H1 (cell line): ENCODE results near the gene DOHH. TPM values are rescaled to one million over a fixed set of nuclear protein-coding genes. Genes with fewer than 3 reads are reported as not detected.

ENCODE experiments used
- CTCF ChIA-PET: fragments of 300-600 bp; sonication (Branson Sonifier 250); formaldehyde crosslinking; loops from one replicate; lab custom pipeline; 2021; ENCODE audit not compliant: partially characterized antibody; lab: Charles Lee
- POLR2A ChIA-PET: fragments of 300-600 bp; sonication (Branson Sonifier 250); formaldehyde crosslinking; loops from one replicate; lab custom pipeline; 2021; ENCODE audit warnings: inconsistent platforms; ENCODE audit not compliant: partially characterized antibody; lab: Charles Lee
- DNase-seq, 2 experiments: peaks; one replicate each; pipeline versions ENCODE4 v3.0.0 to v3.0.0-alpha.2; 2010 to 2022; ENCODE audit warnings: low spot score in 2 of 2, low read depth in 1 of 2, mixed read lengths in 1 of 2
- FAIRE-seq: peaks from 2 replicates; lab custom pipeline; 2011; peaks lifted over from hg19 to GRCh38; lab: Jason Lieb, UNC
- H2AFZ ChIP-seq: 2 replicates; pipeline ENCODE4 v1.8.1; 2012; ENCODE audit warnings: low read length, inconsistent platforms
- H2AK5ac ChIP-seq: 2 replicates; pipeline ENCODE4 v1.6.1; 2013; ENCODE audit warnings: low read depth, low read length
- H2BK120ac ChIP-seq: replicated peaks from 2 replicates; pipeline ENCODE3; 2013; ENCODE audit warnings: low read depth, low read length, inconsistent platforms
- H2BK12ac ChIP-seq: 2 replicates; pipeline ENCODE4 v1.6.1; 2013; ENCODE audit warnings: low read depth, low read length
- H2BK15ac ChIP-seq: 2 replicates; pipeline ENCODE4 v1.6.1; 2013; ENCODE audit warnings: low read length
- H2BK20ac ChIP-seq: 2 replicates; pipeline ENCODE4 v1.6.1; 2013; ENCODE audit warnings: low read length
- H2BK5ac ChIP-seq: 2 replicates; pipeline ENCODE4 v1.6.1; 2013; ENCODE audit warnings: low read depth, low read length
- H3K14ac ChIP-seq: 2 replicates; pipeline ENCODE4 v1.6.1; 2013; ENCODE audit warnings: inconsistent platforms; ENCODE audit not compliant: insufficient read length
- H3K18ac ChIP-seq: 2 replicates; pipeline ENCODE4 v1.6.1; 2013; ENCODE audit warnings: low read length; ENCODE audit errors: extremely low read depth
- H3K23ac ChIP-seq: 2 replicates; pipeline ENCODE4 v1.6.1; 2013; ENCODE audit warnings: inconsistent platforms; ENCODE audit not compliant: insufficient read length
- H3K23me2 ChIP-seq: 2 replicates; pipeline ENCODE4 v1.6.1; 2013; ENCODE audit warnings: low read depth, low read length
- H3K27ac ChIP-seq: 2 replicates; pipeline ENCODE4 v1.6.1; 2011; ENCODE audit warnings: low read depth, low read length, inconsistent platforms
- H3K27me3 ChIP-seq, 4 experiments: replicated peaks in 1 of 4; 1 replicate in 1 of 4; 2 replicates in 3 of 4; pipeline versions ENCODE4 v1.6.1 to v1.8.1; 2011 to 2013; ENCODE audit warnings: low read length in 3 of 4, mild to moderate bottlenecking in 3 of 4, inconsistent platforms in 2 of 4, mixed read lengths in 2 of 4, moderate library complexity in 1 of 4; ENCODE audit not compliant: control insufficient read depth in 3 of 4, insufficient read depth in 3 of 4; ENCODE audit errors: extremely low read depth in 1 of 4
- H3K36me3 ChIP-seq, 4 experiments: 2 replicates each; pipeline versions ENCODE4 v1.6.1 to v1.8.1; 2011 to 2013; ENCODE audit warnings: mild to moderate bottlenecking in 4 of 4, low read length in 3 of 4, moderate library complexity in 2 of 4, control low read depth in 1 of 4, inconsistent platforms in 1 of 4; ENCODE audit not compliant: insufficient read depth in 4 of 4, control insufficient read depth in 2 of 4
- H3K4ac ChIP-seq: replicated peaks from 2 replicates; pipeline ENCODE3; 2013; ENCODE audit warnings: low read length, low read depth, mixed read lengths, inconsistent platforms; ENCODE audit not compliant: insufficient read length
- H3K4me1 ChIP-seq, 4 experiments: replicated peaks in 1 of 4; 1 replicate in 1 of 4; 2 replicates in 3 of 4; pipeline versions ENCODE4 v1.6.1 to v1.8.1; 2011 to 2013; ENCODE audit warnings: low read length in 3 of 4, inconsistent platforms in 2 of 4, mixed read lengths in 1 of 4; ENCODE audit not compliant: insufficient read depth in 4 of 4, control insufficient read depth in 3 of 4
- H3K4me2 ChIP-seq, 2 experiments: 2 replicates each; pipeline versions ENCODE4 v1.6.1 to v1.8.1; 2011 to 2013; ENCODE audit warnings: low read depth in 2 of 2, low read length in 2 of 2, control low read depth in 1 of 2, inconsistent platforms in 1 of 2, mild to moderate bottlenecking in 1 of 2; ENCODE audit not compliant: insufficient read depth in 1 of 2
- H3K4me3 ChIP-seq, 4 experiments: fragments of 200-600, 300-600 bp in 1 of 4; sonication (generic), shearing (Covaris generic), sonication (Bioruptor Twin) in 1 of 4; 2 replicates each; pipeline versions ENCODE4 v1.5.1 to v1.8.1; 2011 to 2016; ENCODE audit warnings: low read length in 4 of 4, low read depth in 3 of 4, control low read depth in 2 of 4, inconsistent platforms in 2 of 4, mild to moderate bottlenecking in 2 of 4, mixed read lengths in 1 of 4, moderate library complexity in 1 of 4; ENCODE audit not compliant: insufficient read depth in 2 of 4; ENCODE audit errors: extremely low read depth in 1 of 4
- H3K56ac ChIP-seq: replicated peaks from 2 replicates; pipeline ENCODE3; 2013; ENCODE audit warnings: low read depth, mild to moderate bottlenecking, mixed read lengths, low read length, inconsistent platforms; ENCODE audit not compliant: insufficient read length
- H3K79me1 ChIP-seq: 2 replicates; pipeline ENCODE4 v1.6.1; 2013; ENCODE audit warnings: low read depth, low read length, control low read depth
- H3K79me2 ChIP-seq, 2 experiments: 2 replicates each; pipeline versions ENCODE4 v1.6.1 to v1.8.1; 2012 to 2013; ENCODE audit warnings: low read length in 2 of 2, mild to moderate bottlenecking in 2 of 2, inconsistent platforms in 1 of 2; ENCODE audit not compliant: insufficient read depth in 2 of 2, control insufficient read depth in 1 of 2
- H3K9ac ChIP-seq, 4 experiments: replicated peaks in 1 of 4; 1 replicate in 1 of 4; 2 replicates in 3 of 4; pipeline versions ENCODE4 v1.6.1 to v1.8.1; 2011 to 2013; ENCODE audit warnings: low read depth in 3 of 4, low read length in 3 of 4, control low read depth in 2 of 4, mild to moderate bottlenecking in 2 of 4, moderate library complexity in 2 of 4, inconsistent platforms in 1 of 4; ENCODE audit errors: extremely low read depth in 1 of 4
- H3K9me3 ChIP-seq, 2 experiments: 2 replicates each; pipeline versions ENCODE4 v1.6.1 to v1.8.1; 2012 to 2013; ENCODE audit warnings: mild to moderate bottlenecking in 2 of 2, moderate library complexity in 2 of 2, control low read depth in 1 of 2, inconsistent platforms in 1 of 2, low read depth in 1 of 2, low read length in 1 of 2, mixed read lengths in 1 of 2; ENCODE audit not compliant: insufficient read depth in 2 of 2
- H4K20me1 ChIP-seq, 2 experiments: replicated peaks in 1 of 2; 2 replicates each; pipeline versions ENCODE3 to v1.8.1; 2011 to 2013; ENCODE audit warnings: inconsistent platforms in 2 of 2, low read length in 2 of 2, mild to moderate bottlenecking in 1 of 2; ENCODE audit not compliant: insufficient read depth in 2 of 2, control insufficient read depth in 1 of 2
- H4K5ac ChIP-seq: 2 replicates; pipeline ENCODE4 v1.6.1; 2013; ENCODE audit warnings: low read length, low read depth, mixed read lengths, inconsistent platforms; ENCODE audit not compliant: insufficient read length
- H4K8ac ChIP-seq: 2 replicates; pipeline ENCODE4 v1.8.0; 2013; ENCODE audit warnings: mild to moderate bottlenecking, moderate library complexity, low read length, inconsistent platforms; ENCODE audit not compliant: insufficient read depth; ENCODE audit errors: extremely low read depth
- H4K91ac ChIP-seq: replicated peaks from 2 replicates; pipeline ENCODE3; 2013; ENCODE audit warnings: low read length, mixed read lengths, inconsistent platforms; ENCODE audit not compliant: insufficient read length
- HDAC6 ChIP-seq: IDR thresholded peaks from one replicate; pipeline ENCODE4 v1.7.1; 2012; ENCODE audit warnings: low read depth, mild to moderate bottlenecking, inconsistent platforms, low read length, moderate library complexity
- KDM1A ChIP-seq: fragments of 200-600, 300-600 bp; sonication (generic); IDR thresholded peaks from 2 replicates; pipeline ENCODE4 v1.7.1; 2016; ENCODE audit warnings: mild to moderate bottlenecking, low read length, borderline replicate concordance
- SIX5 ChIP-seq: IDR thresholded peaks from 2 replicates; pipeline ENCODE4 v1.6.1; 2011; ENCODE audit warnings: mild to moderate bottlenecking, low read depth, low read length
- SP4 ChIP-seq: IDR thresholded peaks from 2 replicates; pipeline ENCODE4 v1.6.1; 2012; ENCODE audit warnings: low read length, inconsistent platforms
- WGBS, 2 experiments: shearing (Covaris generic) in 1 of 2; methylation state at CpG; one replicate each; pipeline versions ENCODE4 v1.1.6 to v1.1.7; 2013 to 2015; ENCODE audit warnings: low lambda C conversion rate in 2 of 2, mixed read lengths in 2 of 2, inconsistent platforms in 1 of 2, low coverage in 1 of 2, missing lambda C conversion rate in 1 of 2; ENCODE audit not compliant: insufficient replicate concordance in 2 of 2, insufficient coverage in 1 of 2, insufficient read length in 1 of 2; ENCODE audit errors: extremely low coverage in 1 of 2, missing lambda C conversion rate in 1 of 2; 5-methylcytosine and 5-hydroxymethylcytosine counted together
- polyA plus RNA-seq, 7 experiments: library from polyadenylated mRNA; depleted of rRNA in 3 of 7; stranded (reverse) in 5 of 7; unstranded in 2 of 7; fragments of >200 nt in 5 of 7; fragments of 200-250 nt in 2 of 7; gene quantifications; 1 replicate in 5 of 7; 2 replicates in 1 of 7; 4 replicates in 1 of 7; pipeline versions ENCODE4 v1.2.1 to v1.2.3, GENCODE V29; 2011 to 2013; ENCODE audit warnings: missing spikeins in 2 of 7, mixed read lengths in 2 of 7
- total RNA-seq: library from RNA; stranded (reverse); fragmentation: NEBNext Ultra II Directional; extraction: Animal tissue kit (Norgen Biotek cat#: 25700); gene quantifications from 2 replicates; pipeline ENCODE4 v1.2.1, GENCODE V29; 2021

DOHH gene
- total and polyA plus RNA-seq, 2 of the 8 experiments (the other 6 are each of a cell fraction or from before 2014, with no cell fraction given) = 7.3 to 17.7 TPM

DNA sequence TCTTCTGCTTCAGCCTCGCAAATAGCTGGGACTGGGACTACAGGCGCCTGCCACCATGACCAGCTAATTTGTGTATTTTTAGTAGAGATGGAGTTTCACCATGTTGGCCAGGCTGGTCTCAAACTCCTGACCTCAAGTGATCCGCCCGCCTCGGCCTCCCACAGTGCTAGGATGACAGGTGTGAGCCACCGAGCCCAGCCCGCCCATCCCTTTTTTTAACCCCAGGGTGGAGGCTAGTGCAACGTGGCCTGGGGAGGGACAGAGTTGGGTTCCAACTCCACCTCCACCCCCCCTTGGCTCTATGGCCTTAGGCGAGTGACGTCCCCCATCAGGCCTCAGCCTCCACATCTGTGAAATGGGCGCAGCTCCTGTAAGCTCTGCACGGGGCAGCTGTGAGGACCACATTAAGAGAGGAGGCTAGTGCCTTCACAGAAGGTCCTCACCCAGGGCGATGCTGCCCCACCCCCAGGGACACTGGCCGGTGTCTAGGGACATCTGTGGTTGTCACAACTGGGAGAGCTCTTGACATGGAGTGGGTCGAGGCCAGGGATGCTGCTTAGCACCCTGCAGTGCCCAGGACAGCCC is 57.9 kb downstream of the DOHH start:
- H2AK5ac ChIP-seq = no peak overlapping the region

More for the DNA sequence above, 57.9 kb downstream of the DOHH start:
- H3K56ac ChIP-seq = no peak overlapping the region
- no peaks in the 10 kb centered on the region for H3K36me3 ChIP-seq
- no peak overlapping the region for H2AFZ ChIP-seq
- H2BK5ac ChIP-seq = no peak overlapping the region
- TF ChIP-seq SIX5 (no peak), SP4 (no peak), HDAC6 (no peak), KDM1A (no peak)
- no peak overlapping the region for H4K91ac ChIP-seq
- H3K23me2 ChIP-seq = peaks cover 2% of the 10 kb centered on the region; the same call in 1 of the 2 replicates
- H3K27me3 ChIP-seq = no peaks in the 10 kb centered on the region
- no peak overlapping the region for H2BK20ac ChIP-seq
- DNase-seq (no peak), FAIRE-seq (no peak)
- peaks cover 0 to 5% of the 10 kb centered on the region in 2 experiments for H4K20me1 ChIP-seq
- H4K8ac ChIP-seq = no peak overlapping the region
- H3K9me3 ChIP-seq = no peaks in the 10 kb centered on the region
- H3K4me2 ChIP-seq = no peak overlapping the region
- CTCF ChIA-PET = interaction anchor here (0.5 to 3.2 kb wide), 7 partner anchors 11 to 213 kb away, joined by 3 to 12 read pairs (median 4); no protein-coding TSS in a partner anchor
- 91% methylated on average over 15 of the region's 15 CpGs; no CpG with 5 or more reads in 1 of the 2 experiments for WGBS, 2 experiments
- H3K9ac ChIP-seq = no peak overlapping the region
- no peak overlapping the region for H3K4ac ChIP-seq
- H3K4me1 ChIP-seq = peaks cover 3 to 15% (median 10%) of the 10 kb centered on the region in 4 experiments
- no peak overlapping the region for H2BK120ac ChIP-seq
- H2BK15ac ChIP-seq = no peak overlapping the region
- no peak overlapping the region for H3K27ac ChIP-seq
- no peak overlapping the region for H4K5ac ChIP-seq
- no peak overlapping the region for H3K4me3 ChIP-seq
- no peak overlapping the region for H3K23ac ChIP-seq
- no peaks in the 10 kb centered on the region for H3K79me2 ChIP-seq
- POLR2A ChIA-PET = interaction anchor here (0.6 to 2.0 kb wide), 2 partner anchors 13 to 15 kb away, joined by 3 to 5 read pairs; no protein-coding TSS in a partner anchor
- H3K18ac ChIP-seq = no peak overlapping the region
- no peak overlapping the region for H3K14ac ChIP-seq
- no peaks in the 10 kb centered on the region for H3K79me1 ChIP-seq
- no peak overlapping the region for H2BK12ac ChIP-seq
